ENCODE data around the gene NUP133.

DNA sequence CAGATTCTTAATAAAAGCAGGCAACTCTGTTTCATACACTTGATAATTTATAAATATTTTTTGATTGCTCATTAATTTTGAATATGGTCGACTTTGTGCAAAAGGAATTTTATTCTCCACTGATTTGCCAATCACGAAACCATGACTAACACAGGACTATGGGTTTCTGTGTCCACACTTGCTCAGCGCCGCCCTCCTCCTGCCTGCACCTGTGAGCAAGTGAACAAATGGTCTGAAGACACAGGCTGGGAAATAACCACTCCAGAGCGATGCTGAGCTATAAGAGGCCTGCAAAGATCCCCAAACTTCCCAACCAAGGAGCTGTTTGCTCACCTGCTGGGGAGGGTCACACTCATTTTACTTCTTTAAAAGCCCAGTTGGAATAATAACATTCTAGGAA, 30.8 kb upstream of the NUP133 start:
- TF ChIP-seq, protein P1, sequence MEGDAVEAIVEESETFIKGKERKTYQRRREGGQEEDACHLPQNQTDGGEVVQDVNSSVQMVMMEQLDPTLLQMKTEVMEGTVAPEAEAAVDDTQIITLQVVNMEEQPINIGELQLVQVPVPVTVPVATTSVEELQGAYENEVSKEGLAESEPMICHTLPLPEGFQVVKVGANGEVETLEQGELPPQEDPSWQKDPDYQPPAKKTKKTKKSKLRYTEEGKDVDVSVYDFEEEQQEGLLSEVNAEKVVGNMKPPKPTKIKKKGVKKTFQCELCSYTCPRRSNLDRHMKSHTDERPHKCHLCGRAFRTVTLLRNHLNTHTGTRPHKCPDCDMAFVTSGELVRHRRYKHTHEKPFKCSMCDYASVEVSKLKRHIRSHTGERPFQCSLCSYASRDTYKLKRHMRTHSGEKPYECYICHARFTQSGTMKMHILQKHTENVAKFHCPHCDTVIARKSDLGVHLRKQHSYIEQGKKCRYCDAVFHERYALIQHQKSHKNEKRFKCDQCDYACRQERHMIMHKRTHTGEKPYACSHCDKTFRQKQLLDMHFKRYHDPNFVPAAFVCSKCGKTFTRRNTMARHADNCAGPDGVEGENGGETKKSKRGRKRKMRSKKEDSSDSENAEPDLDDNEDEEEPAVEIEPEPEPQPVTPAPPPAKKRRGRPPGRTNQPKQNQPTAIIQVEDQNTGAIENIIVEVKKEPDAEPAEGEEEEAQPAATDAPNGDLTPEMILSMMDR (conservative IDR thresholded peaks at IDR 0.05), result no peak
- TF ChIP-seq ZFX (IDR thresholded peaks at IDR 0.05), result no peak
